ENCODE data around the gene ISCU. TPM values are rescaled to one million over a fixed set of nuclear protein-coding genes. Genes with fewer than 3 reads are reported as not detected.
"Not testable (repeated sequence)": the region's sequence is repeated elsewhere in the genome, so short reads cannot be mapped to it uniquely, and the experiment has no call there.

ISCU gene
- total and polyA plus RNA-seq, 2 donors (not counting 1 experiment from before 2014, with no cell fraction given): 127 to 313 TPM

DNA sequence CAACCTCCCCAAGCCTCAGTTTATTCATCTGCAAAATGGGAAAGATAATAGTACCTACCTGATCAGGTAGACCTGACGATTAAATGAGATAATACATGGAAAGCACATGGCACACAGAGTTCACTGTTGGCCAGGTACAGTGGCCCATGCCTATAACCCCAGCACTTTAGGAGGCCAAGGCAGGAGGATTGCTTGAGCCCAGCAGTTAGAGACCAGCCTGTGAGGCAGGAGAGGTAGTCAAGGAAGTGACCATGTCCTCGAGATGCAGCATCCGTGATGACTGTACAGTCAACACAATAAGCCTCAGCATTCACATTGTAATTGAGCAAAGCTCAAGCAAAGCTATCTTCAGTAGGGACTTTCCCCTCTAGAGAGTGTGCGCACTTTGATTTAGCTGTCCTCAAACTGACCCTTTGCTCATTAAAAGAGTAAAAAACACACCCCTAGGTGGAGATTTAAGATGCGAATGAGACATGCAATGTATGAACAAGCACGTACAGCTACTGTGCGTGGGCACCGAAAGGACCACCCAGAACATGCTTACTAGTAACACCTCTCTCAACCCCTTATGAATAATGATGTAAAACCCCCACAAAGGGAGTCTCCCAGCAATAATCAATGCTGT lies 9.9 kb downstream of the ISCU start:
- H3K27ac ChIP-seq (ENCODE audit: insufficient read depth, low read length): no peak overlapping the region
- H3K79me2 ChIP-seq (ENCODE audit: control insufficient read depth, insufficient read depth, low read length): no peaks in the 10 kb centered on the region
- H3K9ac ChIP-seq (ENCODE audit: insufficient read depth, low read length): no peak overlapping the region
- H3K9me3 ChIP-seq (ENCODE audit: control insufficient read depth, insufficient read depth, low read depth, low read length): no peaks in the 10 kb centered on the region
- TF ChIP-seq, protein P1, sequence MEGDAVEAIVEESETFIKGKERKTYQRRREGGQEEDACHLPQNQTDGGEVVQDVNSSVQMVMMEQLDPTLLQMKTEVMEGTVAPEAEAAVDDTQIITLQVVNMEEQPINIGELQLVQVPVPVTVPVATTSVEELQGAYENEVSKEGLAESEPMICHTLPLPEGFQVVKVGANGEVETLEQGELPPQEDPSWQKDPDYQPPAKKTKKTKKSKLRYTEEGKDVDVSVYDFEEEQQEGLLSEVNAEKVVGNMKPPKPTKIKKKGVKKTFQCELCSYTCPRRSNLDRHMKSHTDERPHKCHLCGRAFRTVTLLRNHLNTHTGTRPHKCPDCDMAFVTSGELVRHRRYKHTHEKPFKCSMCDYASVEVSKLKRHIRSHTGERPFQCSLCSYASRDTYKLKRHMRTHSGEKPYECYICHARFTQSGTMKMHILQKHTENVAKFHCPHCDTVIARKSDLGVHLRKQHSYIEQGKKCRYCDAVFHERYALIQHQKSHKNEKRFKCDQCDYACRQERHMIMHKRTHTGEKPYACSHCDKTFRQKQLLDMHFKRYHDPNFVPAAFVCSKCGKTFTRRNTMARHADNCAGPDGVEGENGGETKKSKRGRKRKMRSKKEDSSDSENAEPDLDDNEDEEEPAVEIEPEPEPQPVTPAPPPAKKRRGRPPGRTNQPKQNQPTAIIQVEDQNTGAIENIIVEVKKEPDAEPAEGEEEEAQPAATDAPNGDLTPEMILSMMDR (conservative IDR thresholded peaks at IDR 0.05 in 1 of 2, IDR thresholded peaks at IDR 0.05 in 1 of 2; ENCODE audit: low read depth in 1 of 2, low read length in 2 of 2): no peak
- TF ChIP-seq EZH2 (IDR thresholded peaks at IDR 0.05; ENCODE audit: low read length, missing control alignments): no peak
- H3K4me2 ChIP-seq (ENCODE audit: extremely low read depth, insufficient read depth, low read length): no peak overlapping the region
- no peaks in the 10 kb centered on the region for H4K20me1 ChIP-seq (ENCODE audit: control insufficient read depth, extremely low read depth, insufficient read depth, low read length)
- peak in 1 of 2 donors; percentile 51 for DNase-seq (ENCODE audit: low read depth in 2 of 2)
- H3K4me3 ChIP-seq (replicated peaks in 1 of 4; ENCODE audit: control extremely low read depth in 1 of 4, insufficient read depth in 1 of 4, low read depth in 3 of 4, low read length in 4 of 4): no peak overlapping the region
- H3K36me3 ChIP-seq (ENCODE audit: control insufficient read depth, insufficient read depth, low read length): peaks cover 8% of the 10 kb centered on the region
- H3K4me1 ChIP-seq (ENCODE audit: control insufficient read depth, extremely low read depth, insufficient read depth, low read length): peaks cover 13% of the 10 kb centered on the region
- H2AFZ ChIP-seq (ENCODE audit: low read length): no peak overlapping the region
- no peaks in the 10 kb centered on the region for H3K27me3 ChIP-seq (ENCODE audit: control insufficient read depth, insufficient read depth, low read length)

DNA sequence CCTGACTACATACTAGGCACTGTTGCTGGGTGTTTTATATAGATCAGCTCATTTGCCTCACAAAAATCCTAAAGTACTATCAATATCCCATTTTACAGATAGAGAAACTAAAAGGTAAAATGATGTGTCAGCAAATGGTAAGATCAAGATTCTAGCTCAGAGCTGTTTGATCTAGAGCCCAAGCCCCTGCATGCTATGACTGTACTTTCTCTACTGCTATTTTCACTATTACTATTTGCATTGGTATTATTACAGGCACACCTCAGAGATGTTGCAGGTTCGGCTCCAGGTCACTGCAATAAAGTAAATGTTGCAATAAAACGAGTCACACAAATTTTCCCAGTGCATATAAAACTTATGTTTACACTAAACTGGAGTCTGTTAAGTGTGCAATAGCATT lies 10.9 kb downstream of the ISCU start:
- no peaks in the 10 kb centered on the region for H3K79me2 ChIP-seq (ENCODE audit: control insufficient read depth, insufficient read depth, low read length)
- H3K27ac ChIP-seq (ENCODE audit: insufficient read depth, low read length): no peak overlapping the region
- no peak overlapping the region for H3K4me3 ChIP-seq (replicated peaks in 1 of 4; ENCODE audit: control extremely low read depth in 1 of 4, insufficient read depth in 1 of 4, low read depth in 3 of 4, low read length in 4 of 4)
- H4K20me1 ChIP-seq (ENCODE audit: control insufficient read depth, extremely low read depth, insufficient read depth, low read length): no peaks in the 10 kb centered on the region
- no peak overlapping the region for H3K9ac ChIP-seq (ENCODE audit: insufficient read depth, low read length)
- no peak for DNase-seq (ENCODE audit: low read depth in 2 of 2)
- peaks cover 4% of the 10 kb centered on the region for H3K36me3 ChIP-seq (ENCODE audit: control insufficient read depth, insufficient read depth, low read length)
- H3K9me3 ChIP-seq (ENCODE audit: control insufficient read depth, insufficient read depth, low read depth, low read length): no peaks in the 10 kb centered on the region
- TF ChIP-seq, protein P1 (conservative IDR thresholded peaks at IDR 0.05 in 1 of 2, IDR thresholded peaks at IDR 0.05 in 1 of 2; ENCODE audit: low read depth in 1 of 2, low read length in 2 of 2): no peak
- no peak for TF ChIP-seq EZH2 (IDR thresholded peaks at IDR 0.05; ENCODE audit: low read length, missing control alignments)
- peaks cover 13% of the 10 kb centered on the region for H3K4me1 ChIP-seq (ENCODE audit: control insufficient read depth, extremely low read depth, insufficient read depth, low read length)
- H3K4me2 ChIP-seq (ENCODE audit: extremely low read depth, insufficient read depth, low read length): no peak overlapping the region
- H3K27me3 ChIP-seq (ENCODE audit: control insufficient read depth, insufficient read depth, low read length): no peaks in the 10 kb centered on the region
- H2AFZ ChIP-seq (ENCODE audit: low read length): no peak overlapping the region

DNA sequence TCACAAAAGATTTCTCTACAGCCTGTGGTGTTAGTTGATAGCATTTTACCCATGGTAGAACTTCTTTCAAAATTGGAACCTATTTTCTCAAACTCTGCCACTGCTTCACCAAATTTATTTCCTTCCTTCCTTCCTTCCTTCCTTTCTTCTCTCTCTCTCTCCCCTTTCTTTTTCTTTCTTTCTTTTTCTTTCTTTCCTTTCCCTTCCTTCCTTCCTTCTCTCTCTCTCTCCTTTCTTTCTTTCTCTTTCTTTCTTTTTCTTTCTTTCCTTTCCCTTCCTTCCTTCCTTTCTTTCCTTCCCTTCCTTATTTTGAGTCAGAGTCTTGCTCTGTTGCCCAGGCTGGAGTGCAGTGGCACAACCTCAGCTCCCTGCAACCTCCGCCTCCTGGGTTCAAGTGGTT lies 11.9 kb downstream of the ISCU start:
- H3K27me3 ChIP-seq (ENCODE audit: control insufficient read depth, insufficient read depth, low read length); H3K4me2 ChIP-seq (ENCODE audit: extremely low read depth, insufficient read depth, low read length); H3K9me3 ChIP-seq (ENCODE audit: control insufficient read depth, insufficient read depth, low read depth, low read length): not testable (repeated sequence)

More for the DNA sequence above, 11.9 kb downstream of the ISCU start:
- peaks cover 13% of the 10 kb centered on the region for H3K4me1 ChIP-seq (ENCODE audit: control insufficient read depth, extremely low read depth, insufficient read depth, low read length)
- H4K20me1 ChIP-seq (ENCODE audit: control insufficient read depth, extremely low read depth, insufficient read depth, low read length); H2AFZ ChIP-seq (ENCODE audit: low read length); H3K4me3 ChIP-seq (replicated peaks in 1 of 4; ENCODE audit: control extremely low read depth in 1 of 4, insufficient read depth in 1 of 4, low read depth in 3 of 4, low read length in 4 of 4); H3K27ac ChIP-seq (ENCODE audit: insufficient read depth, low read length); DNase-seq (ENCODE audit: low read depth in 2 of 2); H3K79me2 ChIP-seq (ENCODE audit: control insufficient read depth, insufficient read depth, low read length); H3K9ac ChIP-seq (ENCODE audit: insufficient read depth, low read length); H3K36me3 ChIP-seq (ENCODE audit: control insufficient read depth, insufficient read depth, low read length): not testable (repeated sequence)

All from fibroblast of lung (primary cell).